Vagina (tissue), 2 donors: ENCODE measurements around the gene COL12A1.

Source experiments
- CTCF ChIP-seq, 3 experiments: fragments of 450-650 bp in 2 of 3; fragments of 200-600 bp in 1 of 3; sonication (generic) in 1 of 3; IDR thresholded peaks; one replicate each; pipeline ENCODE4 v1.5.1; 2017 to 2019; ENCODE audit warnings: antibody characterized with exemption in 3 of 3, mild to moderate bottlenecking in 2 of 3, moderate library complexity in 2 of 3
- POLR2A ChIP-seq, 2 donors: fragments of 450-650 bp; IDR thresholded peaks; one replicate each; pipeline ENCODE4 v1.6.1; 2017; ENCODE audit warnings: antibody characterized with exemption in 2 of 2, mild to moderate bottlenecking in 2 of 2, moderate library complexity in 2 of 2
- POLR2AphosphoS5 ChIP-seq, 2 donors: sonication (generic); formaldehyde crosslinking; IDR thresholded peaks; one replicate each; pipeline ENCODE4 v1.9.0; 2017; ENCODE audit warnings: antibody characterized with exemption in 2 of 2, mild to moderate bottlenecking in 2 of 2, low read depth in 1 of 2; ENCODE audit not compliant: insufficient read depth in 1 of 2

DNA sequence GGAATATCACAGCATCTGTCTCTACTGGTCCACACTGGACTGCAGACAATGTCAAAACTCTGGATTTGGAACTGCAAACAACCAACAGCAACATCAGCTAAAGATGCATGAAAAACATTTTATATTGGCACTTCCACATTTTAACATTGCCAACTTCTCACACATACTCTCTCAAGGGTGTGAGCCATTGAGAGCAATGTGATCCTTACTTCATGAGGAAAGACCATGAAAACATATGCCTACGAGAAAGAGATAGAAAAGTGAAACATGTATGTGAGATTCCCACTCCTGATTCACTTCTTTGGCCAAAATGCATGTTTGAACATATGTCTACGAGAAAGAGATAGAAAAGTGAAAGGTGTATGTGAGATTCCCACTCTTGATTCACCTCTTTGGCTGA, 99.4 kb downstream of the COL12A1 start:
- TF ChIP-seq CTCF (IDR thresholded peaks at IDR 0.05) = no peak
- TF ChIP-seq POLR2A (IDR thresholded peaks at IDR 0.05) = no peak
- no peak for TF ChIP-seq POLR2AphosphoS5 (IDR thresholded peaks at IDR 0.05; ENCODE audit: insufficient read depth in 1 of 2, low read depth in 1 of 2)
